Vagina (tissue), 2 donors: ENCODE results near the gene GJA10. TPM values are rescaled to one million over a fixed set of nuclear protein-coding genes. Genes with fewer than 3 reads are reported as not detected.

ENCODE experiments used
- DNase-seq, 2 donors: peaks; one replicate each; pipeline ENCODE4 v3.0.0-alpha.2; 2017; ENCODE audit errors: extremely low spot score in 2 of 2
- H3K27ac ChIP-seq: fragments of 200-600 bp; sonication (generic); one replicate; pipeline ENCODE4 v1.5.1; 2019
- H3K27me3 ChIP-seq: fragments of 200-600 bp; sonication (generic); one replicate; pipeline ENCODE4 v1.5.1; 2019
- H3K36me3 ChIP-seq, 2 donors: fragments of 200-600 bp; sonication (generic); one replicate each; pipeline ENCODE4 v1.5.1; 2017 to 2019
- H3K4me1 ChIP-seq: fragments of 200-600 bp; sonication (generic); one replicate; pipeline ENCODE4 v1.5.1; 2019
- H3K4me3 ChIP-seq, 2 donors: fragments of 200-600 bp; sonication (generic); 1 replicate in 1 of 2; 2 replicates in 1 of 2; pipeline ENCODE4 v1.5.1; 2016 to 2019
- H3K9me3 ChIP-seq: fragments of 200-600 bp; sonication (generic); one replicate; pipeline ENCODE4 v1.5.1; 2019
- CTCF ChIP-seq, 3 experiments: fragments of 450-650 bp in 2 of 3; fragments of 200-600 bp in 1 of 3; sonication (generic) in 1 of 3; IDR thresholded peaks; one replicate each; pipeline ENCODE4 v1.5.1; 2017 to 2019; ENCODE audit warnings: antibody characterized with exemption in 3 of 3, mild to moderate bottlenecking in 2 of 3, moderate library complexity in 2 of 3
- POLR2A ChIP-seq, 2 donors: fragments of 450-650 bp; IDR thresholded peaks; one replicate each; pipeline ENCODE4 v1.6.1; 2017; ENCODE audit warnings: antibody characterized with exemption in 2 of 2, mild to moderate bottlenecking in 2 of 2, moderate library complexity in 2 of 2
- POLR2AphosphoS5 ChIP-seq, 2 donors: sonication (generic); formaldehyde crosslinking; IDR thresholded peaks; one replicate each; pipeline ENCODE4 v1.9.0; 2017; ENCODE audit warnings: antibody characterized with exemption in 2 of 2, mild to moderate bottlenecking in 2 of 2, low read depth in 1 of 2; ENCODE audit not compliant: insufficient read depth in 1 of 2
- intact Hi-C: fragments of 100-400 bp; cut with DNase I; formaldehyde crosslinking; loops from one replicate; pipeline ENCODE4 v1.15.1; 2023
- total RNA-seq: library from RNA; depleted of rRNA; stranded (reverse); fragments of >200 nt; gene quantifications from one replicate; pipeline ENCODE4 v1.2.3, GENCODE V29; 2016

The GJA10 gene
- total RNA-seq, 1 donor from 2014 or later, result not detected

GRCh38 chr6:89934685-89935366, 40.6 kb downstream of the GJA10 start:
- Histone ChIP-seq H3K4me1 (no peaks in the 10 kb centered on the region), H3K36me3 (no peaks in the 10 kb centered on the region), H3K4me3 (no peak overlapping the region), H3K27ac (no peak overlapping the region), H3K9me3 (no peaks in the 10 kb centered on the region), H3K27me3 (no peaks in the 10 kb centered on the region)
- DNase-seq, result no peak
- intact Hi-C loops, result no loop called here
- TF ChIP-seq POLR2AphosphoS5 (IDR thresholded peaks at IDR 0.05; ENCODE audit: insufficient read depth in 1 of 2, low read depth in 1 of 2), result no peak
- no peak for TF ChIP-seq POLR2A (IDR thresholded peaks at IDR 0.05)
- TF ChIP-seq CTCF (IDR thresholded peaks at IDR 0.05), result no peak

- Histone ChIP-seq H3K27ac (no peak overlapping the region), H3K27me3 (no peaks in the 10 kb centered on the region), H3K4me1 (no peaks in the 10 kb centered on the region), H3K9me3 (no peaks in the 10 kb centered on the region), H3K36me3 (no peaks in the 10 kb centered on the region), H3K4me3 (no peak overlapping the region)
- TF ChIP-seq POLR2A (IDR thresholded peaks at IDR 0.05) (no peak), CTCF (IDR thresholded peaks at IDR 0.05) (no peak), POLR2AphosphoS5 (IDR thresholded peaks at IDR 0.05; ENCODE audit: insufficient read depth in 1 of 2, low read depth in 1 of 2) (no peak)
- intact Hi-C loops, result no loop called here
- no peak for DNase-seq
Measured at GRCh38 chr6:89936177-89936576, 41.9 kb downstream of the GJA10 start.

DNA sequence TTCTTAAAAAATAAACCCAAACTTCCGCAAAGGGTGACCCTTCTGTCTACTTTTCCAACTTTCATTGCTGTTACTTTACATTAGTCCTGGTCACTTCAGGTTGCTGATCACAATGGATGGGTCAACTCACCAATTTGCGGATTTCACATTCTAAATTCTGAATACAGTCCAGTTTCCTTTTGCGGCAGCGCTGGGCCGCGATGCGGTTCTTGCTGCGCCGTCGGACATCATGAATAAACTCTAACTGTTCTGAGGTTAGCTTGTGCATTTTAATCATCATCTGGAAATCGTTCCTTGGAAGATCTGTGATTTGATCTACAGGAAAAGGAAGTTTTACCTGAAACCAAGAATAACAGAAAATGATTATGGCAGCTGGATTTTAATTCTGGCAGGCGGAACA, 43.7 kb downstream of the GJA10 start:
- TF ChIP-seq CTCF (IDR thresholded peaks at IDR 0.05), result no peak
- no peak for TF ChIP-seq POLR2A (IDR thresholded peaks at IDR 0.05)
- no peak for TF ChIP-seq POLR2AphosphoS5 (IDR thresholded peaks at IDR 0.05; ENCODE audit: insufficient read depth in 1 of 2, low read depth in 1 of 2)
- no peaks in the 10 kb centered on the region for H3K27me3 ChIP-seq
- no peaks in the 10 kb centered on the region for H3K36me3 ChIP-seq
- no peak overlapping the region for H3K27ac ChIP-seq
- H3K4me3 ChIP-seq, result no peak overlapping the region
- H3K4me1 ChIP-seq, result no peaks in the 10 kb centered on the region
- H3K9me3 ChIP-seq, result no peaks in the 10 kb centered on the region
- intact Hi-C loops, result no loop called here
- no peak for DNase-seq

DNA sequence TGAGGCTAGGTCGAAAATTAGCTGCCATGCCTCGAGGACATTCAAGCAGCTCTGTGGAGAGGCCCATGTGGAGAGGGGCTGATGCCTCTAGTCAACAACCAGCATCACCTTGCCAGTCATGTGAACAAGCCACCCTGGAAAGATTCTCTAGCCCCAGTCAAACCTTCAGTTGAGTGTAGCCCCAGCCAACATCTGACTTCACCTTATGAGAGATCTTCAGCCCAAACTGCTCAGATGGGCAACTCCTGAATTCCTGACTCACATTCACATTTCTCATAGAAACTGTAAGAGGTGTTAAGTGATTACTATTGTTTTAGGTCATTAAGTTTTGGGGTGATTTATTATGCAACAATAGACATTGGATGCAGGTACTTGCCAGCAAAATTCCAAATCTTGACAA, 44.9 kb downstream of the GJA10 start:
- Histone ChIP-seq H3K27me3 (no peaks in the 10 kb centered on the region), H3K4me3 (no peak overlapping the region), H3K9me3 (no peaks in the 10 kb centered on the region), H3K27ac (no peak overlapping the region), H3K4me1 (no peaks in the 10 kb centered on the region), H3K36me3 (no peaks in the 10 kb centered on the region)
- TF ChIP-seq POLR2AphosphoS5 (IDR thresholded peaks at IDR 0.05; ENCODE audit: insufficient read depth in 1 of 2, low read depth in 1 of 2), result no peak
- no peak for TF ChIP-seq CTCF (IDR thresholded peaks at IDR 0.05)
- no peak for TF ChIP-seq POLR2A (IDR thresholded peaks at IDR 0.05)
- DNase-seq, result no peak
- intact Hi-C loops, result no loop called here

DNA sequence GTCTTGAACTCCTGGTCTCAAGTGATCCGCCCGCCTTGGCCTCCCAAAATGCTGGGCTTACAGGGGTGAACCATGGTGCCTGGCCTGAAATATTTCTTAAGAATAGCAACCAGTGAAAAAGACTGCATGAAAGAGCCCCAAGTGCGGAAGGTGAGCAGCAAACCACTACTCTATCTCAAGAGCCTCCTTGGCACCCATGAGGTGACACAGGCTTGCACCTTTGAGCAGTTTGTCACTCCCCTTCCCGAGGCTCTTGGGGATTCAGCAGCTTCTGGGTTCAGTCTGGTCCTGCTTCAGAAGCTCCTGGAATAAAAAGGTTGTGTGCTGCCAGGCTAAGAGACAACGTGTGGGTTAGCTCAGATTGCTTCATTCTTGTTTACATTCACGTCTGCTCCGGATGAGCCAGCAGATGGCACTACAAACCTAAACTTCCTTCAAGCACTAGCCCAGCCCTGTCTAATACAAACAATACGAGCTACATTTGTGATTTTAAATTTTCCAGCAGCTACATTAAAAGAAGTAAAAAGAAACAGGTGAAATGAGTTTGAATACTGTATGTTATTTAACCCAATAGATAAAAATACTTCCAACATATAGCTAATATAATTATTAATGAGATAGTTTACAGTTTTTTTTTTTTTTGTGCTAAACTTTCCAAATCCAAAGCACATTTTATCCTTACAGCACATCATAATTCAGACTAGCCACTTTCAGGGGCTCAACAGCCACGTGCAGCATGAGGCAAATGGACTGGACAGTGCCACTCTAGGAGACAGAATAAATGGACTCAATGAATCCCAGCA, 46.2 kb downstream of the GJA10 start:
- intact Hi-C loops, result no loop called here
- Histone ChIP-seq H3K4me1 (no peaks in the 10 kb centered on the region), H3K27ac (no peak overlapping the region), H3K4me3 (no peak overlapping the region), H3K27me3 (no peaks in the 10 kb centered on the region), H3K9me3 (no peaks in the 10 kb centered on the region), H3K36me3 (no peaks in the 10 kb centered on the region)
- TF ChIP-seq CTCF (IDR thresholded peaks at IDR 0.05) (peak; percentile 53 to 73 (median 56)), POLR2A (IDR thresholded peaks at IDR 0.05) (no peak), POLR2AphosphoS5 (IDR thresholded peaks at IDR 0.05; ENCODE audit: insufficient read depth in 1 of 2, low read depth in 1 of 2) (peak in 1 of 2 donors; percentile 56)
- peak in 1 of 2 donors; percentile 67 for DNase-seq
